ENCODE data around the gene USP13.

DNA sequence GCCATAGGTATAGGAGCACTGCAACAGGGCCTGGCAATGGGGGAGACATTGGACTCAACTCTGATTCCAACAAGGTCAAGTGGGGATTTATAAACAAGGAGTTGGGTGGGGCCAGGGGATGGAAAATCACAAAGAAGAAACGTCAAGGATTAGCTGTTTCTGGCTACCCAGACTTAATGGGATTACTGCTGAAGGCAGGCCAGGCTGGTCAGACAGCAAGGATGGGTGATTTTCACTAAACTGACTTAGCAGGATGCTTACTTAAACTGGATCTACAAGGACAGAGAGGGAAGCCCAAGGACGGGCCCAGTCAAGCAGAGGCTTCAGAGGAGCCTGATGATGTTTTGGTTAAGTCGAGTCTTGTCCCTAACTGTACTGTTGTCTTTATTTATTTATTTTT is 76.2 kb downstream of the USP13 start:
- TF ChIP-seq, protein P1, sequence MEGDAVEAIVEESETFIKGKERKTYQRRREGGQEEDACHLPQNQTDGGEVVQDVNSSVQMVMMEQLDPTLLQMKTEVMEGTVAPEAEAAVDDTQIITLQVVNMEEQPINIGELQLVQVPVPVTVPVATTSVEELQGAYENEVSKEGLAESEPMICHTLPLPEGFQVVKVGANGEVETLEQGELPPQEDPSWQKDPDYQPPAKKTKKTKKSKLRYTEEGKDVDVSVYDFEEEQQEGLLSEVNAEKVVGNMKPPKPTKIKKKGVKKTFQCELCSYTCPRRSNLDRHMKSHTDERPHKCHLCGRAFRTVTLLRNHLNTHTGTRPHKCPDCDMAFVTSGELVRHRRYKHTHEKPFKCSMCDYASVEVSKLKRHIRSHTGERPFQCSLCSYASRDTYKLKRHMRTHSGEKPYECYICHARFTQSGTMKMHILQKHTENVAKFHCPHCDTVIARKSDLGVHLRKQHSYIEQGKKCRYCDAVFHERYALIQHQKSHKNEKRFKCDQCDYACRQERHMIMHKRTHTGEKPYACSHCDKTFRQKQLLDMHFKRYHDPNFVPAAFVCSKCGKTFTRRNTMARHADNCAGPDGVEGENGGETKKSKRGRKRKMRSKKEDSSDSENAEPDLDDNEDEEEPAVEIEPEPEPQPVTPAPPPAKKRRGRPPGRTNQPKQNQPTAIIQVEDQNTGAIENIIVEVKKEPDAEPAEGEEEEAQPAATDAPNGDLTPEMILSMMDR (IDR thresholded peaks at IDR 0.05), result no peak
- no peak for TF ChIP-seq POLR2A (IDR thresholded peaks at IDR 0.05)
